ENCODE results near the gene MINDY4. TPM values are rescaled to one million over a fixed set of nuclear protein-coding genes. Genes with fewer than 3 reads are reported as not detected.

MINDY4 gene
- total RNA-seq, 6 experiments from 2014 or later, result 1.2 to 3.2 (median 2.3) TPM

- Histone ChIP-seq H3K36me3 (peaks cover 0 to 2% (median 0%) of the 10 kb centered on the region in 4 donors), H3K4me1 (no peaks in the 10 kb centered on the region), H3K9me3 (no peaks in the 10 kb centered on the region), H3K27ac (no peak overlapping the region), H3K4me3 (no peak overlapping the region), H3K27me3 (no peaks in the 10 kb centered on the region)
- ATAC-seq (no peak), DNase-seq (no peak)
- WGBS (ENCODE audit: insufficient coverage, low coverage, low lambda C conversion rate, missing lambda C conversion rate), result 46% methylated on average over 4 of the region's 11 CpGs
- no peak for TF ChIP-seq CTCF (IDR thresholded peaks at IDR 0.05)
- intact Hi-C loops (cut with DNase I), result no loop called here
Observed at GRCh38 chr7:30788640-30789333, 17.6 kb downstream of the MINDY4 start.

- H3K27me3 ChIP-seq, result no peaks in the 10 kb centered on the region
- DNase-seq (no peak), ATAC-seq (peak in 2 of 4 donors; percentile 29 to 52)
- no peaks in the 10 kb centered on the region for H3K4me1 ChIP-seq
- no peak for TF ChIP-seq CTCF (IDR thresholded peaks at IDR 0.05)
- TF ChIP-seq POLR2A (IDR thresholded peaks at IDR 0.05), result no peak
- WGBS (ENCODE audit: insufficient coverage, low coverage, low lambda C conversion rate, missing lambda C conversion rate), result 61% methylated on average over 2 of the region's 3 CpGs
- H3K36me3 ChIP-seq, result peaks cover 0 to 2% (median 0%) of the 10 kb centered on the region in 4 donors
- no peak overlapping the region for H3K4me3 ChIP-seq
- H3K9me3 ChIP-seq, result no peaks in the 10 kb centered on the region
- H3K27ac ChIP-seq, result no peak overlapping the region
- intact Hi-C loops (cut with DNase I), result no loop called here
Observed at GRCh38 chr7:30789334-30789711, 18.1 kb downstream of the MINDY4 start.

- TF ChIP-seq POLR2A (IDR thresholded peaks at IDR 0.05) (no peak), CTCF (IDR thresholded peaks at IDR 0.05) (no peak)
- intact Hi-C loops (cut with DNase I), result no loop called here
- H3K4me1 ChIP-seq, result no peaks in the 10 kb centered on the region
- H3K27me3 ChIP-seq, result no peaks in the 10 kb centered on the region
- H3K36me3 ChIP-seq, result peaks cover 0 to 2% (median 0%) of the 10 kb centered on the region in 4 donors
- no peak for ATAC-seq
- H3K27ac ChIP-seq, result no peak overlapping the region
- DNase-seq, result no peak
- WGBS (ENCODE audit: insufficient coverage, low coverage, low lambda C conversion rate, missing lambda C conversion rate), result 89% methylated on average over 4 of the region's 4 CpGs
- no peaks in the 10 kb centered on the region for H3K9me3 ChIP-seq
- H3K4me3 ChIP-seq, result no peak overlapping the region
Observed at GRCh38 chr7:30790356-30790755, 19.1 kb downstream of the MINDY4 start.

GRCh38 chr7:30791114-30791513 is 19.9 kb downstream of the MINDY4 start:
- WGBS (ENCODE audit: insufficient coverage, low coverage, low lambda C conversion rate, missing lambda C conversion rate), result 79% methylated on average over 4 of the region's 10 CpGs

More at GRCh38 chr7:30791114-30791513, 19.9 kb downstream of the MINDY4 start:
- Histone ChIP-seq H3K4me3 (no peak overlapping the region), H3K27ac (no peak overlapping the region), H3K4me1 (peaks cover 0 to 1% (median 0%) of the 10 kb centered on the region in 4 donors), H3K36me3 (peaks cover 0 to 2% (median 0%) of the 10 kb centered on the region in 4 donors), H3K27me3 (no peaks in the 10 kb centered on the region), H3K9me3 (no peaks in the 10 kb centered on the region)
- peak in 1 of 4 donors; percentile 22 for ATAC-seq
- no peak for DNase-seq
- TF ChIP-seq POLR2A (IDR thresholded peaks at IDR 0.05) (no peak), CTCF (IDR thresholded peaks at IDR 0.05) (peak in 1 of 4 donors; percentile 6)
- intact Hi-C loops (cut with DNase I), result no loop called here

All from right lobe of liver (tissue), 6 donors.